Activated CD4-positive, alpha-beta memory T cell treated with anti-CD3 and anti-CD28 coated beads, Interleukin-2, amount 10 ng/mL, durations not matched to agents 7 days and 5 days (primary cell): ENCODE results near the gene SLC9A6. TPM values are rescaled to one million over a fixed set of nuclear protein-coding genes. Genes with fewer than 3 reads are reported as not detected.

Experiments used
- CTCF ChIA-PET: fragments of 350-600 bp; sonication (Branson Sonifier 250); formaldehyde crosslinking; loops from one replicate; lab custom pipeline; 2021; ENCODE audit warnings: antibody characterized with exemption, inconsistent platforms; lab: Charles Lee
- POLR2A ChIA-PET: fragments of 350-600 bp; sonication (Branson Sonifier 250); formaldehyde crosslinking; loops from one replicate; lab custom pipeline; 2021; ENCODE audit warnings: antibody characterized with exemption; lab: Charles Lee
- DNase-seq: peaks from one replicate; pipeline ENCODE4 v3.0.0-alpha.2; 2020
- H3K27ac Mint-ChIP-seq: one replicate; pipeline ENCODE4 v1.8.0; 2021; ENCODE audit warnings: mild to moderate bottlenecking, mixed read lengths
- H3K27me3 Mint-ChIP-seq: one replicate; pipeline ENCODE4 v1.8.0; 2021; ENCODE audit warnings: mixed read lengths
- H3K36me3 Mint-ChIP-seq: one replicate; pipeline ENCODE4 v1.8.0; 2021; ENCODE audit warnings: low read depth, mixed read lengths
- H3K4me1 Mint-ChIP-seq: one replicate; pipeline ENCODE4 v1.8.0; 2021; ENCODE audit warnings: mixed read lengths
- H3K4me3 Mint-ChIP-seq: one replicate; pipeline ENCODE4 v1.8.0; 2021; ENCODE audit warnings: mild to moderate bottlenecking, mixed read lengths
- H3K9me3 Mint-ChIP-seq: one replicate; pipeline ENCODE4 v1.8.0; 2021; ENCODE audit warnings: mixed read lengths
- total RNA-seq, 2 experiments: library from RNA; stranded (reverse); gene quantifications; one replicate each; pipeline ENCODE4 v1.2.3, GENCODE V29; 2021

Gene SLC9A6
- total RNA-seq, 2 experiments from 2014 or later, result 18.6 to 20.9 TPM

DNA sequence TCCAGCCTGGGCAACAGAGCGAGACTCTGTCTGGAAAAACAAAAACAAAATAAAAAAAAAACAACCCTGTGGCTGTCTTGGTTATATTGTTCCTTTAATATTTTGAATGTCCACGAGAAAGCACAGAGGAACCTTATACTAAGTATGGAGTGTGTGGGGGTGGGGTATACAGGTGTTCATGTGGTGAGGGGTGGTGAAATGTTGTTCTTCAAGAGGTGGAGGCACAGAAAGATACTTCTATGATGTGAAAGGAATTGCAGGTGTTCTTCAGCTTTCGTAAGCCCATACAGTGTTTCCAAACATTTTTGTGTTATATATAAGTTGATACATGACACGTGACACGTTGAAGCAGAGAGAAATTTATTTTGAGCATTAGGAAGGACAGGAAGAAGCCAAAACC is 46.4 kb downstream of the SLC9A6 start:
- Mint-ChIP-seq H3K9me3 (no peaks in the 10 kb centered on the region), H3K27me3 (no peaks in the 10 kb centered on the region), H3K27ac (no peak overlapping the region), H3K36me3 (peaks cover 18% of the 10 kb centered on the region), H3K4me3 (no peak overlapping the region), H3K4me1 (no peaks in the 10 kb centered on the region)
- DNase-seq, result no peak
- CTCF ChIA-PET, result interaction anchor here (3.9 kb wide), 1 partner anchor 179 kb away, joined by 30 read pairs; no protein-coding TSS in a partner anchor
- POLR2A ChIA-PET, result no interaction called here

DNA sequence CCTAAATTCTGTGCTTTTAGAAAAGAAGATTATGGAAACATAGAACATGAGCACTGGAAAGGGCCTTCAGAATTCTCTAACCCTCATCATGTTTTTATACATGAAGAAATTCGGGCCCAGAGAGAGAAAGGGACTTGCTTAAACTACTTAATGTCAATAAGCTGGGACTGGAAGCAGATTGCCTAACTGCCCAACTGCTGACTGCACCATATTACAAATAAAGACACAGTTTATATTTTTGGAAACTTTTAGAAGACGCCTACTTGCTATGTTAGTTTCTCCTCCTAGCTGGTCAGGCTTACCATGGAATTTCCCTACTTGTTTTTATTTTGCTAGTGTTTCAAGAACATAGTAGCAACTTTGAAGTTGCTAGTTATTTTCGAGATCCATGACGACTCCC is 47.1 kb downstream of the SLC9A6 start:
- H3K27ac Mint-ChIP-seq, result no peak overlapping the region
- no peaks in the 10 kb centered on the region for H3K27me3 Mint-ChIP-seq
- DNase-seq, result no peak
- POLR2A ChIA-PET, result no interaction called here
- H3K4me3 Mint-ChIP-seq, result no peak overlapping the region
- no peaks in the 10 kb centered on the region for H3K9me3 Mint-ChIP-seq
- H3K36me3 Mint-ChIP-seq, result peaks cover 20% of the 10 kb centered on the region
- CTCF ChIA-PET, result no interaction called here
- no peaks in the 10 kb centered on the region for H3K4me1 Mint-ChIP-seq

- Mint-ChIP-seq H3K4me1 (no peaks in the 10 kb centered on the region), H3K27ac (no peak overlapping the region), H3K27me3 (no peaks in the 10 kb centered on the region), H3K4me3 (no peak overlapping the region), H3K36me3 (peaks cover 20% of the 10 kb centered on the region), H3K9me3 (no peaks in the 10 kb centered on the region)
- ChIA-PET CTCF (interaction anchor here (1.1 to 1.6 kb wide), 3 partner anchors 129 to 237 kb away, joined by 3 to 4 read pairs (median 3); no protein-coding TSS in a partner anchor), POLR2A (no interaction called here)
- DNase-seq, result no peak
Measured at GRCh38 chrX:136034668-136035067, 49.4 kb downstream of the SLC9A6 start.

DNA sequence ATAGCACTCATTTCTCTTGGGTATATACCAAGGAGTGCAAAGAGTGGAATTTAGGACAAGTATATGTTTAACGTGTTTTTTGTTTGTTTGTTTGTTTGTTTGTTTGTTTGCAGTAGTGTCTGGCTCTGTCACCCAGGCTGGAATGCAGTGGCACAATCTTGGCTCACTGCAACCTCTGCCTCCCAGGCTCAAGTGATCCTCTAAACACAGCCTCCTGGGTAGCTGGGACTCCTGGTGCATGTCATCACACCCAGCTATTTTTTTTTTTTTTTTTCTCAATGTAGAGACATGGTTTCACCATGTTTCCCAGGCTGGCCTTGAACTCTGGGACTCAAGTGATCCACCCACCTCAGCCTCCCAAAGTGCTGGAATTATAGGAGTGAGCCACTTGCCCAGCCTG is 50.4 kb downstream of the SLC9A6 start:
- no peaks in the 10 kb centered on the region for H3K4me1 Mint-ChIP-seq
- H3K9me3 Mint-ChIP-seq, result no peaks in the 10 kb centered on the region
- H3K4me3 Mint-ChIP-seq, result no peak overlapping the region
- no peak overlapping the region for H3K27ac Mint-ChIP-seq
- CTCF ChIA-PET, result interaction anchor here (1.1 to 1.6 kb wide), 2 partner anchors 128 to 232 kb away, joined by 3 to 4 read pairs; no protein-coding TSS in a partner anchor
- no peak for DNase-seq
- POLR2A ChIA-PET, result no interaction called here
- peaks cover 19% of the 10 kb centered on the region for H3K36me3 Mint-ChIP-seq
- no peaks in the 10 kb centered on the region for H3K27me3 Mint-ChIP-seq

- Mint-ChIP-seq H3K9me3 (no peaks in the 10 kb centered on the region), H3K4me1 (no peaks in the 10 kb centered on the region), H3K27ac (no peak overlapping the region), H3K27me3 (no peaks in the 10 kb centered on the region), H3K4me3 (no peak overlapping the region), H3K36me3 (peaks cover 20% of the 10 kb centered on the region)
- ChIA-PET POLR2A (no interaction called here), CTCF (interaction anchor here (1.3 kb wide), 1 partner anchor 11 kb away, joined by 4 read pairs; no protein-coding TSS in a partner anchor)
- no peak for DNase-seq
Measured at GRCh38 chrX:136039485-136039884, 54.2 kb downstream of the SLC9A6 start.

DNA sequence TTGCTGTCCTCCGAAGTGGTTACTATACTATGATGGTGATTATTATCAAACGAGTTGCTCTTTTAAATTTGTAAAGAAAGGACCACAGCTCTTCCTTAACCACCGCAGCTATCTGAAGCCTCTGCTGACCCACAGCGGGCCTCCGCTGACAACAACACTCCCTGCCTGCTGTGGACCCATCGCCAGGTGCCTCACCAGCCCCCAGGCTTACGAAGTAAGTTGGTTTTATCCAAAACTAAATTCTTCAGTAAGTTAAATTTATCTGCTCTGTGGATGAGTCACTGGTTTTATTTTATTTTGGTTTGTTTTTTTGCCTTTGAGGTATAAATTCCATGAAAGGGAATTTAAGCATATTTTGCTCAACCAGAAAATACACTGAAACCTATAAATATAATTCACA is 54.7 kb downstream of the SLC9A6 start:
- no peaks in the 10 kb centered on the region for H3K4me1 Mint-ChIP-seq
- no peak overlapping the region for H3K4me3 Mint-ChIP-seq
- ChIA-PET POLR2A (no interaction called here), CTCF (interaction anchor here (1.3 kb wide), 1 partner anchor 12 kb away, joined by 4 read pairs; no protein-coding TSS in a partner anchor)
- no peaks in the 10 kb centered on the region for H3K27me3 Mint-ChIP-seq
- no peak overlapping the region for H3K27ac Mint-ChIP-seq
- H3K36me3 Mint-ChIP-seq, result peaks cover 24% of the 10 kb centered on the region
- H3K9me3 Mint-ChIP-seq, result no peaks in the 10 kb centered on the region
- DNase-seq, result no peak

DNA sequence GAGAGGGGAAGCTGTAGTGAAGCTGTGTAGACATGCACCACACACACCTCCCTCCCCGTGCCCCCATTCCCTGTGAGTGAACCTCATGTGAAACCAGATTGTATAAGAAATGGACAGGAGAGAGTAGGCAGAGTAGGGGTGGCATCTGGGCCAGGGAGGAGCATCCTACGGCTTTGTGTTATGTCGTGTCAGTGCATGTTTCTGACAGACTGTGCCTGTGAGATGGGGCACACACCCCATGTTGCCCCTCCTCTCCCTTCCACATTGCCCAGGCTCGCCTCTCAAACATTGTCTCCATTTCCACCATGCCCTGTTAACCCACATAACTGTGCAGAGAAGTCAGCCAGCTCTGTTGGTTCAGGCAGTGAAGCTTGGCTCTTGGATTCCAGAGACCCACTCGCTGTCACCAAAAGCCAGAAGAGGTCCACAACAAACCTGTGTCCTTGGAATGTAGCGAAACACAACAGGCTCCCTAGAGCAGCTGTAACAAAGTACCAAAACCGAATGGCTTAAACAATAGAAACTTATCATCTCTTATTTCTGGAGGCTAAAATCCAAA is 56.1 kb downstream of the SLC9A6 start:
- Mint-ChIP-seq H3K4me1 (no peaks in the 10 kb centered on the region), H3K27me3 (no peaks in the 10 kb centered on the region), H3K9me3 (no peaks in the 10 kb centered on the region), H3K4me3 (no peak overlapping the region), H3K27ac (no peak overlapping the region), H3K36me3 (peaks cover 23% of the 10 kb centered on the region)
- ChIA-PET CTCF (no interaction called here), POLR2A (no interaction called here)
- DNase-seq, result no peak

- Mint-ChIP-seq H3K36me3 (peaks cover 19% of the 10 kb centered on the region), H3K4me1 (no peaks in the 10 kb centered on the region), H3K27ac (no peak overlapping the region), H3K27me3 (no peaks in the 10 kb centered on the region), H3K4me3 (no peak overlapping the region), H3K9me3 (no peaks in the 10 kb centered on the region)
- POLR2A ChIA-PET, result no interaction called here
- CTCF ChIA-PET, result no interaction called here
- DNase-seq, result no peak
Measured at GRCh38 chrX:136045008-136045407, 59.8 kb downstream of the SLC9A6 start.

DNA sequence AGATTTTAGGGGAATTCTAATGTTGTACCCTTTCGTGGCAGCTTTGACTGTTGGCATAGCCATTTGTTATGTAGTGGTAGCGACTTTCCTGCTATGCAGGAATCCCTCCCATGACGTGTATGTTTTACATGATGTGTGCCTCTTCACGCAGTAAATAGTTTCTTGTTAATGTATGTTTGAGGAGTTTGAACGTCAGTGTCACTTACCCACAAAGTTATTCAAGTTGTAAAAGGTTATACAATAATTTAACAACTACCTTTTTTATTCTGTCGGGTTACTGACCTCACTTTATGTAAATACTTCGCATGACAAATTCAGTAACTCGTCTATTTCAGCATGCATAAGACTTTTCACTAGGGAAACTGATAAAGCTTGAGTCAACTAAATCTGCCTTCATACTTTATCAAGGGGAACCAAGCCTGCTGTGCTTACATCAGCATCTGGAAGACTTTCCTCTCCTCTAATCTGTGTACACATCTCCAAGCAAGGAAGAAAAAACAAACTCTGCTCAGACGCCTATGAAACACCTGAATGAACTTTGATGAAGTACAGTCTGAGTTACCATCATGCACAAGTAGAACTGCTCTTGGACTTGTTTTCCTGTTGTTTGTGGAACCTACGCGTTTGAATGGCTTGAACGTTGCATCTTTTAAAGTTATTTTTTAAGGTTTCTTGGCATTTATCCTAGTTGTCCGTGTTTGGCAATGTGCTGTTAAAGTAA is 61.2 kb downstream of the SLC9A6 start:
- no peak overlapping the region for H3K4me3 Mint-ChIP-seq
- no peaks in the 10 kb centered on the region for H3K9me3 Mint-ChIP-seq
- ChIA-PET CTCF (no interaction called here), POLR2A (no interaction called here)
- no peak overlapping the region for H3K27ac Mint-ChIP-seq
- H3K36me3 Mint-ChIP-seq, result peaks cover 14% of the 10 kb centered on the region
- H3K4me1 Mint-ChIP-seq, result no peaks in the 10 kb centered on the region
- no peaks in the 10 kb centered on the region for H3K27me3 Mint-ChIP-seq
- DNase-seq, result no peak

DNA sequence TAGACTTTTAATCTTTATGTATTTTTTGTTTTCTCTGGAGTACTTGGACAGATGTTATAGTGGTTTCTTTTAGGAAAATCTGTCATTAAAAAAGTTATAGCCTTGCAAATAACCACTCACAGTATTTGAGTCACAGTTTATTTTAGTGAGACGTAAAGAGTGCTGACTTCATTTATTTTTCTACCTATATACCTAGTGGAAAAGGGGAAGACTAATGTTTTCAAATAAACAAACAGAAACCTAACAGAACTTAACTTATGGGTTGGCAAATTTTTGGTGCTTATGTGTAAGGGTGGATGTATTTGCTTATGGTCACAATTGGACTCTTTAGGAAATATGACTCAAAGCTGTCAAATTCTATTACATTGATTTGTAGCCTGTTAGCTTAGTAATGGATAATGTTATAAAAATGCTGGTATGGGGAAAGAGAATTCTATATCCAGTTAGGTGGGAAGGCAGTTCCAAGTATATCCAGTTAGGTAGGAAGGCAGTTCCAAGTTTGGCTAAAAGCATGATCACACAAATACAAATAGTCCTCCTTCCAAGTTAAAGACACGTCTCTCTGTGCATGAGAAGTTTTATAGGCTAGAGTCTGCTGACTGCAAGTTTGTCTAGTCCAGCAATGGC is 61.9 kb downstream of the SLC9A6 start:
- Mint-ChIP-seq H3K4me1 (no peaks in the 10 kb centered on the region), H3K27ac (no peak overlapping the region), H3K36me3 (peaks cover 11% of the 10 kb centered on the region), H3K4me3 (no peak overlapping the region), H3K9me3 (no peaks in the 10 kb centered on the region), H3K27me3 (no peaks in the 10 kb centered on the region)
- ChIA-PET CTCF (no interaction called here), POLR2A (no interaction called here)
- no peak for DNase-seq

DNA sequence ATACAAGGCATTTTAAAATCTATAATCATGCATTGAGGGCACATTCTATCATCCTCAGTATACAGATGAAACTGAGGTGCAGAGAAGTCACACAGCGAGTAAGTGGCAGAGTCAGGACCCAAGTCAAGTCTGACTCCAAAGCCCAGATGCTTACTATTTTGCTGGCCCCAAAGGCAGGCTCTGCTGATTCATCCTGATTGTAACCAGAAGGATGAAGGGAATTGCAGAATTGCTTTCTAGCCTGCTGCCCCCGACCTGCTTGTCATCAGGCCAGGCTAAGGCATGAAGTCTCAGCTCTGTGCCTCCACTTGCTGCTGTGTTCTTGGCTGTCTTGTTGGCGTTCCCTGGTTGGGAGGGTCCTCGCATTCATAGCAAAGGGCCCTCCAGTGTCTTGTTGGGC is 62.7 kb downstream of the SLC9A6 start:
- Mint-ChIP-seq H3K27me3 (no peaks in the 10 kb centered on the region), H3K36me3 (peaks cover 11% of the 10 kb centered on the region), H3K4me3 (no peak overlapping the region), H3K27ac (no peak overlapping the region), H3K9me3 (no peaks in the 10 kb centered on the region), H3K4me1 (no peaks in the 10 kb centered on the region)
- POLR2A ChIA-PET, result no interaction called here
- CTCF ChIA-PET, result no interaction called here
- DNase-seq, result no peak

DNA sequence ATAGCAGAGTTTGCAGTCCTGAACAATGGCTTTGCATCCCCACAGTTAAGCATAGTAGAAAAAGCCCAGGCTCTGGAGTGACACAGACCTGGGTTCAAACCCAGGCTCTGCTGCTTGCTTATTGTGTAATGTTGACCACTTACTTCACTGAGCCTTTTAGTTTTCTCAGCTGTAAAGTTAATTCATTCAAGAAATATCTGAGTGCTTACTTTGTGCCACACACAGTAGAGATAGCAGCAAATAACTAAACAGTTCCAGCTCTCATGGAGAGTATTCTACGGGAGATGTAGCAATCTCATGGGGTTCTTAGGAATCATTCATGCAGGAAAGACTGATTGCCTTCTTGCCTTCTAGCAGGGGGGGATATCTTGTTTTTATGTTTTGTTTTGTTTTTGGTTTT is 63.2 kb downstream of the SLC9A6 start:
- no peak for DNase-seq
- Mint-ChIP-seq H3K9me3 (no peaks in the 10 kb centered on the region), H3K27ac (no peak overlapping the region), H3K4me3 (no peak overlapping the region), H3K4me1 (no peaks in the 10 kb centered on the region), H3K36me3 (peaks cover 11% of the 10 kb centered on the region), H3K27me3 (no peaks in the 10 kb centered on the region)
- ChIA-PET POLR2A (no interaction called here), CTCF (no interaction called here)

DNA sequence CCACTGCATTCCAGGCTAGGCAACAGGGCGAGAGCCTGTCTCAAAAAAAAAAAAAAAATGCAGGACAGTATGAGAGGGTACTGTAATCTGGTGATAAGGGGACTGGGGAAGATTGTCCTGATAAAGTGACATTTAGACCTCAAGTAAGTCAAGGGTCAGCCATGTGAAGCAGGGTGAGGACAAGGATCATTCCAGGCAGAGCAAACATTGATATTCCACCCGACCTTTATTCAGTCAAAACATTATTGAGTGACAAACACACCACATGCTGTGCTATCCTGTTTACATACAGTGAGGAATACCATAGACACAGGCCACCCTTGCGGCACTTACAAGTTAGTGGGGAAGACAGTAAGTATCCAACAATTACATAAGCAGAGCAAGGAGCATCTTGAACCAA is 64.4 kb downstream of the SLC9A6 start:
- Mint-ChIP-seq H3K27ac (no peak overlapping the region), H3K9me3 (no peaks in the 10 kb centered on the region), H3K36me3 (peaks cover 3% of the 10 kb centered on the region), H3K27me3 (no peaks in the 10 kb centered on the region), H3K4me1 (no peaks in the 10 kb centered on the region), H3K4me3 (no peak overlapping the region)
- ChIA-PET CTCF (interaction anchor here (0.7 kb wide), 1 partner anchor 382 kb away, joined by 3 read pairs; no protein-coding TSS in a partner anchor), POLR2A (no interaction called here)
- no peak for DNase-seq
